Upper lobe of left lung (tissue), 6 donors: ENCODE results near the gene TXN2. TPM values are rescaled to one million over a fixed set of nuclear protein-coding genes. Genes with fewer than 3 reads are reported as not detected.
A peak's percentile ranks its signal among the peaks of the same experiment; 100 is the strongest.

Experiments
- ATAC-seq, 2 donors: fragments of 200-7000 bp; cut with Tn5 transposase; one replicate each; pipeline ENCODE4 v1.9.1; 2022; ENCODE audit warnings: mild to moderate bottlenecking in 2 of 2, moderate library complexity in 2 of 2; ENCODE audit not compliant: low FRiP score in 2 of 2
- DNase-seq, 2 donors: peaks; one replicate each; pipeline ENCODE4 v3.0.0-alpha.2; 2019 to 2020
- H3K27ac ChIP-seq, 4 donors: fragments of 200-600 bp; sonication (generic); one replicate each; pipeline ENCODE4 v1.5.1; 2016 to 2019
- H3K27me3 ChIP-seq, 4 donors: fragments of 200-600 bp; sonication (generic); one replicate each; pipeline ENCODE4 v1.5.1; 2017 to 2019
- H3K36me3 ChIP-seq, 4 donors: fragments of 200-600 bp; sonication (generic); one replicate each; pipeline ENCODE4 v1.5.1; 2016 to 2019
- H3K4me1 ChIP-seq, 4 donors: fragments of 200-600 bp; sonication (generic); one replicate each; pipeline ENCODE4 v1.5.1; 2018 to 2019
- H3K4me3 ChIP-seq, 4 donors: fragments of 200-600 bp; sonication (generic); one replicate each; pipeline ENCODE4 v1.5.1; 2017 to 2019; ENCODE audit warnings: mild to moderate bottlenecking in 2 of 4, moderate library complexity in 1 of 4
- H3K9me3 ChIP-seq, 4 donors: fragments of 200-600 bp; sonication (generic); one replicate each; pipeline ENCODE4 v1.5.1; 2018 to 2019
- EP300 ChIP-seq, 4 donors: sonication (generic); formaldehyde crosslinking; IDR thresholded peaks; one replicate each; pipeline ENCODE4 v1.5.1; 2017; ENCODE audit warnings: antibody characterized with exemption in 4 of 4, control low read depth in 2 of 4
- POLR2A ChIP-seq, 4 donors: fragments of 450-650 bp; IDR thresholded peaks; one replicate each; pipeline ENCODE4 v1.5.1; 2016 to 2017; ENCODE audit warnings: antibody characterized with exemption in 4 of 4, mild to moderate bottlenecking in 2 of 4
- POLR2AphosphoS5 ChIP-seq, 2 donors: sonication (generic); formaldehyde crosslinking; IDR thresholded peaks; one replicate each; pipeline ENCODE4 v1.5.1; 2017; ENCODE audit warnings: antibody characterized with exemption in 2 of 2
- WGBS, 2 donors: methylation state at CpG; one replicate each; pipeline ENCODE4 v1.1.5; 2017 to 2018; 5-methylcytosine and 5-hydroxymethylcytosine counted together
- total RNA-seq, 6 donors: library from RNA; depleted of rRNA in 4 of 6; stranded (reverse); fragments of >200 nt in 4 of 6; gene quantifications; one replicate each; pipeline versions ENCODE4 v1.1.0 to v1.2.1, GENCODE V29; 2016 to 2021
- TF ChIP-seq, protein P1 (sequence below), 6 experiments: fragments of 450-650 bp in 4 of 6; fragments of 200-600 bp in 2 of 6; sonication (generic) in 2 of 6; IDR thresholded peaks; one replicate each; pipeline ENCODE4 v1.5.1; 2016 to 2019; ENCODE audit warnings: antibody characterized with exemption in 6 of 6
- donor health status: DM: no; HTN: no; CAD: no; lungs with moderate emphysema.
- donor health status: DM: no; HTN: yes; CAD: no; lungs with severe emphysema.

The TXN2 gene
- total RNA-seq, 6 donors from 2014 or later = 30.4 to 69.5 (median 53.6) TPM

DNA sequence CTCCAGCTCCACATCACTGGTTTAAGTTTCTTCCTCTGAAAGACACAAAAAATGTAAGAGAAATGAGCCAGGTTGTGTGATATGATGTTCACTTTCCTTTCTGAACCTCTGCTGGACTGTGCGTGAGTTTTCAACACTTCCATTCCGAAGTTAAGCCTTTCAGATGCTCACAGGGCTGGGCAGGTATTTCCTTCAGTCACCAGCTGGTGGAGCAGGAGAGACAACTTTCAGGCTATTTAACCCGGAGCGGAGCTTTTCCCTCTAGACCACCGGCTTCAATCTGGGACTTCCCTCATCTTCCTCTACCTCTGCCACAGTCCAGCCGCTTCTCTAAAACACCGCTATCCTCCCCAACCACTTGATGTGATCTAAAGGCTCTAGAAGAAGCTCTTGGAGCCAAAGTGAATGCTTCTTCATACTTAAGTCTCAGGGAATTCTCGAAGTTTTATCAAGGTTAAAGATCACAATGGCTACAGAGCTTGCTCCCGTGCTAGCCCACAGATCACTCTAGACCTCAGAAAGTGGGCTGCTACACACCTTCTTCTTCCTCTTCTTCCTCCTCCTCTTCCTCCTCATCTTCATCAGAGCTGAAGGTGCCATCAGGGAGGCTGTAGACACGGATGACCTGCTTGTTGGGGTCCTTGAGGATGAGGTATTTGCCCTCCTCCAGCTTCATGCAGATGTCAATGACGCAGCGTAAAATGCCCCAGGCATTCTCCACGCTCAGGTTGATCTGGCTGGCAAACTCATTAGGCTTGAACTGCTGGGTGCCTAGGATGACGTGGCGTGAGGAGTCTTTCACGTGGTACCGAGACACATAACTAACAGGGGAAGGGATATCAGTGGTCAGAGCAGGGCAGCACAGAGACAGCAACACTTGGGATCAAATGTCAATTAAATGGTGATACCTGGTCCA lies 29.8 kb upstream of the TXN2 start:
- DNase-seq = no peak
- H3K36me3 ChIP-seq = peaks cover 39 to 62% (median 56%) of the 10 kb centered on the region in 4 donors

DNA sequence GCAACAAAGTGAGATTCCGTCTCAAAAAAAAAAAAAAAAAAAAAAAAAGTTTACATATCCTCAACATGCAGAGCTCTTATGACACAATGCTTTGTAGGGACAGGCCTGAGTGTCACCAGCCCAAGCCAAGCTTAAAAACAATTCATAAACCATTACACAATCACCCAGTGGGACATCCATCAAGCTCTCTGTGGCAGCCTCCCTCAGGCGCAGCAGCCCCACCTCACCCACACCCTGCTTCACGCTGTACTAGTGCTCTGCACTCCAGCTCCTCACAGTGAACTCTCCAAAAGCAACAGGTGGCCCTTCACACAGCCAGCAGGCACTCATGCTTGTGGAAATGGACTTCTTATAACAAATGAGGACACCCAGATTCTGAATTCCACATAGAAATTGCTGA lies 28.9 kb upstream of the TXN2 start:
- H3K27me3 ChIP-seq = no peaks in the 10 kb centered on the region
- H3K9me3 ChIP-seq = no peaks in the 10 kb centered on the region
- peak in 1 of 2 donors; percentile 13 for TF ChIP-seq POLR2AphosphoS5 (IDR thresholded peaks at IDR 0.05)
- TF ChIP-seq, protein P1, sequence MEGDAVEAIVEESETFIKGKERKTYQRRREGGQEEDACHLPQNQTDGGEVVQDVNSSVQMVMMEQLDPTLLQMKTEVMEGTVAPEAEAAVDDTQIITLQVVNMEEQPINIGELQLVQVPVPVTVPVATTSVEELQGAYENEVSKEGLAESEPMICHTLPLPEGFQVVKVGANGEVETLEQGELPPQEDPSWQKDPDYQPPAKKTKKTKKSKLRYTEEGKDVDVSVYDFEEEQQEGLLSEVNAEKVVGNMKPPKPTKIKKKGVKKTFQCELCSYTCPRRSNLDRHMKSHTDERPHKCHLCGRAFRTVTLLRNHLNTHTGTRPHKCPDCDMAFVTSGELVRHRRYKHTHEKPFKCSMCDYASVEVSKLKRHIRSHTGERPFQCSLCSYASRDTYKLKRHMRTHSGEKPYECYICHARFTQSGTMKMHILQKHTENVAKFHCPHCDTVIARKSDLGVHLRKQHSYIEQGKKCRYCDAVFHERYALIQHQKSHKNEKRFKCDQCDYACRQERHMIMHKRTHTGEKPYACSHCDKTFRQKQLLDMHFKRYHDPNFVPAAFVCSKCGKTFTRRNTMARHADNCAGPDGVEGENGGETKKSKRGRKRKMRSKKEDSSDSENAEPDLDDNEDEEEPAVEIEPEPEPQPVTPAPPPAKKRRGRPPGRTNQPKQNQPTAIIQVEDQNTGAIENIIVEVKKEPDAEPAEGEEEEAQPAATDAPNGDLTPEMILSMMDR (IDR thresholded peaks at IDR 0.05) = no peak
- no peak for TF ChIP-seq EP300 (IDR thresholded peaks at IDR 0.05)
- no peak for TF ChIP-seq POLR2A (IDR thresholded peaks at IDR 0.05)
- DNase-seq = peak in 1 of 2 donors; percentile 68
- H3K27ac ChIP-seq = no peak overlapping the region
- peaks cover 11 to 20% (median 15%) of the 10 kb centered on the region in 4 donors for H3K4me1 ChIP-seq
- ATAC-seq = peak in 1 of 2 donors; percentile 38
- 45 to 56% methylated on average over 3 of the region's 3 CpGs for WGBS, 2 donors
- peaks cover 32 to 54% (median 48%) of the 10 kb centered on the region in 4 donors for H3K36me3 ChIP-seq
- H3K4me3 ChIP-seq = no peak overlapping the region

More for the DNA sequence above, 29.8 kb upstream of the TXN2 start:
- peak in 1 of 2 donors; percentile 34 for ATAC-seq
- Histone ChIP-seq H3K27me3 (no peaks in the 10 kb centered on the region), H3K4me1 (peaks cover 9 to 15% (median 12%) of the 10 kb centered on the region in 4 donors), H3K4me3 (no peak overlapping the region), H3K9me3 (no peaks in the 10 kb centered on the region), H3K27ac (peak overlapping the region in 2 of 4 donors; percentile 1 to 12)
- TF ChIP-seq EP300 (IDR thresholded peaks at IDR 0.05) = no peak
- TF ChIP-seq, protein P1 (IDR thresholded peaks at IDR 0.05) = peak; percentile 24 to 49 (median 38)
- 71 to 73% methylated on average over 17 of the region's 17 CpGs for WGBS, 2 donors

DNA sequence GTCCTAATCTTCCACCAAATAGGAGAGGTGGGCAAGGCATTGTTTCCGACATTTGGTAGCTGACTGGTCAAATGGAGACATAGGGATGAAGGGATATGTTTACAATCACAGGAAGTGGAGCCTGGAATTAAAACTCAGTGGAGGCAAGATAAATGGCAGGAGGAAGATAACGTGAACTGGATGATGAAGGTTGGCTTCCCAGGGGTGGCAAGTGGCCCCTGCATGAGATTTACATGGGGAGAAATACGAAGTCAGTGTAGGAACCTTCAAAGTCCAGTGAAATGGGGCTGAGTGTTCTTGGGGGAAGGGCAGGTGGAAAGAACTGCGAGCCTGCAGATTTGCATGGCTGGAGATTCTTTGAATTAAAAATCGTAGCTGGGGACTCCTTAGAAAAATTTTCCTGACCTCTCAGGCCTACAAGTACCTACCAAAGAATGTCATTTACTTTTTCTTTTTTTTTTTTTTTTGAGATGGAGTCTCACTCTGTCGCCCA lies 26.1 kb upstream of the TXN2 start:
- Histone ChIP-seq H3K27me3 (no peaks in the 10 kb centered on the region), H3K9me3 (no peaks in the 10 kb centered on the region), H3K36me3 (peaks cover 7 to 30% (median 19%) of the 10 kb centered on the region in 4 donors), H3K27ac (peak overlapping the region; percentile 63 to 81 (median 69)), H3K4me3 (peak overlapping the region in 3 of 4 donors; percentile 54 to 76 (median 72)), H3K4me1 (peaks cover 13 to 20% (median 15%) of the 10 kb centered on the region in 4 donors)
- TF ChIP-seq POLR2A (IDR thresholded peaks at IDR 0.05) (no peak), POLR2AphosphoS5 (IDR thresholded peaks at IDR 0.05) (no peak), EP300 (IDR thresholded peaks at IDR 0.05) (no peak)
- TF ChIP-seq, protein P1 (IDR thresholded peaks at IDR 0.05) = no peak
- DNase-seq (no peak), ATAC-seq (no peak)
- 76 to 81% methylated on average over 6 of the region's 6 CpGs for WGBS, 2 donors

DNA sequence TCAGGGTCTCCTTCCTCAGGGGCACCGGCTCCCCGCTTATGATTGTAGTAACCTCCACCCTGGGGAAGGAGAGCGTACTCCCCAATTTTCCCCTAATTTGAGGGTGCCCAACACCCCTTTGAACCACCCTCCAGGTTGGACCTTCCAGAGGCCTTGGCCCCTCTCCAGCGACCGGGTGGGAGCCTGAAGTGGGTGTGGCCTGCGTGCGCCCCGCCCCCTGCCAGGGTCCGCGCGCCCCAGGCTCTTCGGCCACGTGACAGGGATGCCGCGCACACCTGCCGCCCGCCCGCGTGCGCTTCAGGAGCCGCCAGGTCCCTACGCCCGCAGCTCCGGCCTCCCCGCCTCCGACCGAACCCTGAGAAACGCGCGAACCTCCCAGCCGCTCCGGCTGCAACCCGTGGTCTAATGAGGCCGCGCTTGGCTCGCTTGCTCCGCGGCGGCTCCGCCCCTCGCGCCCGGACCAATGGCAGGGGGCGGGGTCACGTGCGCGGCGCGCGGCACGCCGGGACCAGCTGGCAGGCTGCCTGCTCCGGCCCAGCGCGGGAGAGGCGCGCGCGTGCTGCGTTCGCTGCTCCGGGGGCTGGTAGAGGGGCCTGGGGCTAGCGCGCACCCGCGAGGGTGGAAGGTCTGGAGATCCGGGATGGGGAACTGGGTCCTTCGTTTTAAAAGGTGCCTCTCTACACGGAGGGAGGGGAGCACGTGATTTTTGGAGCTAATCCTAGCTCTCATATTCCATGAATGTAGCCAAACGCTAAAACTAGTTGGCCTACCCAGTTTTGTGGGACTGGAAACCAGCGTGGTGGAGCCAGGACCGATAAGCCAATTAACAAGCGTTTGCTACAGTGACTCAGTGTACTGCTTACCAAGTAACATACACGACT lies 25.4 kb upstream of the TXN2 start, which contains the start of gene FOXRED2:
Gene FOXRED2 (minus strand): TSS at position 404 of the 881 bp plus-strand sequence. CDS start 618 bp downstream, outside the sequence.
- WGBS, 2 donors = 29 to 42% methylated on average over 9 to 15 of the region's 75 CpGs
- peaks cover 13 to 20% (median 15%) of the 10 kb centered on the region in 4 donors for H3K4me1 ChIP-seq
- peak within 1 kb of the TSS; percentile 63 to 81 (median 69) for H3K27ac ChIP-seq
- H3K27me3 ChIP-seq = no peaks in the 10 kb centered on the region
- TF ChIP-seq, protein P1 (IDR thresholded peaks at IDR 0.05) = peak in 1 of 6 experiments; percentile 8
- TF ChIP-seq POLR2AphosphoS5 (IDR thresholded peaks at IDR 0.05) = peak; percentile 59 to 86
- TF ChIP-seq EP300 (IDR thresholded peaks at IDR 0.05) = no peak
- peak in 2 of 4 donors; percentile 41 to 90 for TF ChIP-seq POLR2A (IDR thresholded peaks at IDR 0.05)
- H3K4me3 ChIP-seq = peak within 1 kb of the TSS; percentile 54 to 76 (median 72)
- no peaks in the 10 kb centered on the region for H3K9me3 ChIP-seq
- DNase-seq (peak; percentile 89 to 99), ATAC-seq (peak; percentile 87 to 94)
- H3K36me3 ChIP-seq = peaks cover under 1 to 23% (median 12%) of the 10 kb centered on the region in 4 donors
